Central memory CD4-positive, alpha-beta T cell (primary cell): ENCODE results near the gene CENPO.
A peak's percentile ranks its signal among the peaks of the same experiment; 100 is the strongest.

ENCODE experiments used
- DNase-seq: peaks from one replicate; pipeline ENCODE4 v3.0.0; 2022
- total RNA-seq, 3 experiments: gene quantifications; one replicate each; lab custom pipeline; 2026; lab: John Stamatoyannopoulos, UW

CENPO gene, protein sequence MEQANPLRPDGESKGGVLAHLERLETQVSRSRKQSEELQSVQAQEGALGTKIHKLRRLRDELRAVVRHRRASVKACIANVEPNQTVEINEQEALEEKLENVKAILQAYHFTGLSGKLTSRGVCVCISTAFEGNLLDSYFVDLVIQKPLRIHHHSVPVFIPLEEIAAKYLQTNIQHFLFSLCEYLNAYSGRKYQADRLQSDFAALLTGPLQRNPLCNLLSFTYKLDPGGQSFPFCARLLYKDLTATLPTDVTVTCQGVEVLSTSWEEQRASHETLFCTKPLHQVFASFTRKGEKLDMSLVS
- 7.1 to 26.9 (median 8.2) reads per million in 3 experiments for total RNA-seq

- peak; percentile 97 for DNase-seq
Observed at GRCh38 chr2:24792874-24793760, at the start of gene CENPO, which contains the start of gene PTRHD1. Gene CENPO (plus strand): TSS chr2:24793425. CDS start chr2:24793920, 495 bp downstream. Gene PTRHD1 (minus strand): TSS chr2:24793391. CDS start chr2:24793377, 14 bp downstream.

DNA sequence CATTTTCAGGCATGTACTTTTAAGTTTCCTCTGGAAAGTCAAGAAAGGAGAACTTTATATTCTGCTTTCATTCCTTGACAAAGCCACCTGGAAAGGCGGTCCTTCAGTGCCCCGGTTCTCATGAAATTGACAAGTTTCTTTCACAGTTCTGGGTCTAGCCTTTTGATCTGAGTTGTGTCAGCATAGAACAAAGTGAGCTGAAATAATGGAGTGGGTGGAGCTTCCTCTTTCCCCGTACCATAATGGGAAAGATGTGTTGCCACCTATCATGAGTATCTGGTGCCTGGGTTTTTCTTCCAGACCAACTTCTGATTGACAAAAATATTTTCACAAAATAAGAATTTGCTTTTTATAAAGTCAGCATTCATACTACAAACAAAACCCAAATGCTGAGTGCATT is 49.3 kb upstream of the CENPO start:
- DNase-seq: no peak

DNA sequence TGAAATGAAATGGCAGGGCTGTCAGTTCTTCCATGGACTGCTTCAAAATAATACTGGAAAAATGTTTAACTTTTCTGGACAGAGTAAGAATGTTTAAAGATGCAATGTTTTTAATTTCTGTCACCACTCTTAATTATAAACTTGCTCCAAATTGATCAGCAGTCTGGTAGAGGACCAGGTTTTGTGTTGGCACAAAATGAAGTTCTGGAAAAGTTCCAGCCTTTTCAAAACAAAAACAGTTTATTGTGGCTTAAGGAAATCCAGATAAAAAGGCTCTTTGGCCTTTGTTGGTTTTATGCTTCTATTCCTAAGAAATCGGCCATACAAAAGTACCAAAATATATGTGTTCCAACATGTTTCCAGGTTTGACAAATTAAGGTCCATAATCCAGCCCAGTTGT is 48.9 kb upstream of the CENPO start:
- DNase-seq: no peak

DNA sequence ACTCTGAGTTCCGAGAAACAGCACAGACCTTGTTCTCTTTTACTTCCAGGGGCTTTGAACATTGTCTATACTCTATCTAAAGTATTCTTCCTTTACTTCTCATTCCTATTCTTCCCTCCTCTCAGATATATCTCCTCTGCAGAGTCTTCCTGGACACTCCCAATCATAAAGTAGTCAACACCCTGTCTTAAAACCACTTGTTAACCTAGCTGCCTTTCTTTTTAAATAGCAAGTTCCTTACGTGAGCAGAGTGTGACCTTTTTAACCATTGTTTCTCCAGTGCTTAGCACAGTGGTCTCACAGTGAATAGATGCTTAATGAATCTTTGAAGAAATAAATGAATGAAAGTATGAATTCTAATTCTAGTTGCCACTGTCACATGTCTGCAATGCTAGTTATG is 47.4 kb upstream of the CENPO start:
- DNase-seq: no peak

DNA sequence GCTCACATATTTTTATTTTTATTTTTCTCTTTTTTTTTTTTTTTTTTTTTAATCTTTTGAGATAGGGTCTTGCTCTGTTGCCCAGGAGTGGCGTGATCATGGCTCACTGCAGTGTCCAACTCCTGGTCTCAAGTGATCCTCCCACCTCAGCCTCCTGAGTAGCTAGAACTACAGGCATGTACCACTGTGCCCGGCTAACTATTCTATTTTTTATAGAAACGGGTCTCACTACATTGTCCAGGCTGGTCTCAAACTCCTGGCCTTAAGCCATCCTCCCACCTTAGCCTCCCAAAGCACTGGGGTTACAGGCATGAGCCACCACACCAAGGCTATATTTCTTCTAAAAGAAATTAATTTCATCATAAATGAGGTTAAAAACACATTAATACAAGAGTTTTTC is 45.9 kb upstream of the CENPO start:
- no peak for DNase-seq

DNA sequence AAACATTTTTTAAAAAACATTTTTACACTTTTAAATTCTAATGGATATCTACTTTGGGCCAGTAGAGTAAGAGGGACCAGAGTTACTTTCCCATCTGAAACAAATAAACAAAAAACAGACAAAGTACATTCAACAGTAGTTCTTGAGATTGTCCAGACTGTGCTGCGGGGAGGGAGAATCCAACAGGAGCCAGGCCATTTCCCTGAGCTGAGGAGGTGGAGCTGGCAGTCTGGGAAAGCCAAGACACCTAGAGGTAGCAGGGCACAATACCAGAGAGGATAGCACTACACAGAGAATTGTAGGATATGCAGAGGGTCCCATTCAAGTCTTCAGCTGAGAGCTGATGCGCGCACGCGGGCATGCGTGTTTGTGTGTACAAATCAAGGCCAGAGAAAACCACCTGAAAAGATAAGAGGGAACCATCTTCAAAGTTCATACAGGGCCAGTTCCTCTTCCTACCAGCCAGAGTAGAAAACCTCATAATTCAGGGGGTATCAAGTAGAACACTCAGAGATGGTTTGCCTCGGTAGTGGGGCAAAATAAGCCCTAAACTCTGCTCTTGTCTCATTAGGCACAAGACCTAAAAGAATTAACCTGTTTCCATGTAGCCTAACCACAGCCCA is 44.0 kb upstream of the CENPO start:
- DNase-seq: no peak

DNA sequence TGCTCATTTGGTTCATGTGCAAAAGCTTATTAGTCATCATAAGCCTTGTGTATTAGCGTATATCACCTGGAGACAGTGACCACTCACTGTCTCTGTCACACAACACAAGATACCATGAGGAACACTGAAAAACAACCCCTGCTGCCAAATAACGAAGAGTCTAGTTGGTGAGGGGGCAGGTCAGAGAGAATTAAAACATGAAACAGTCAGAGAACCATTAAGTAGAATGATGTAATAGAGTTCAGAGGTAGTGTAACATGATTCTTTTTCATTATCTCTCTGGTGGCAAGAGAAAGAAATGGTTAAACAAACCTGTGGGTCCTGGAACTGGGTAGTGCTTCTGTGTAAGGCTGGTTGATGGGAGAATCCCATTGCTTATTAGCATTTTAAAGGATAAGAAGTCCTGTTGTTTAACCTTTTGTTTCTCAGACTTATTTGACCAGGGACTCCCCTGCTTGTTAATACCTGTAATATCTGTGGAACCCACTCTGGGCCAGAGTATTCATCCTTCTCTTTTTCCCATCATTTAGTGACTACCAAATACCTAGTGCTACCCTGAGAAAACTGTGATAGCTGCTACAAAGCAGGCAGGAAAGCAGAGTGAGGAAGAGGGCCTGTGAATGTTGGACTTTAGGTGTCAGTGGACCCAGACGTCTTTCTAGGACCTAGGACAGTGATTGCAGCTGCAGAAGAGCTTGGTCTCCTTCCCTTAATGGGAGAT is 38.1 kb upstream of the CENPO start:
- no peak for DNase-seq

GRCh38 chr2:24756789-24757188 is 36.4 kb upstream of the CENPO start:
- no peak for DNase-seq

DNA sequence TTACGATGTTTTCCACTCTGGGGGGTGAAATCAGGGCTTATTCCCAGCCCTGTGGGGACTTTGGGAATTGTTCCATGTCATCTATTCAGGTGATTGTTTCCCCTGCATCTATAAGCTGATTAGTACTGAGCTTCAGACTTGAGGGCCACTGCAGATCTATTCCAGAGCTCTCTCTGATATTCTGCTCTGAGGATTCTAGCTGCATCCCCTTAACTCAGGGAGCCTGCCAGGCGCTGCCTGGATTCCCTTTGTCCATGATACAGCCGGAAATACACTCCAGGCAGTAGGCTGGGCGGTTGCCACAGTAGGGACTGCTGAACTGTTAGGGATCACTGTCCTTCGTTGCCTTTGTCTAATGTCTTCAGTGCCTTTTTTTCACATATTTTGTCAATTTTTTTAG is 31.4 kb upstream of the CENPO start:
- DNase-seq: no peak

- no peak for DNase-seq
Observed at GRCh38 chr2:24762518-24762917, 30.7 kb upstream of the CENPO start.

GRCh38 chr2:24763843-24764242 is 29.4 kb upstream of the CENPO start:
- no peak for DNase-seq

DNA sequence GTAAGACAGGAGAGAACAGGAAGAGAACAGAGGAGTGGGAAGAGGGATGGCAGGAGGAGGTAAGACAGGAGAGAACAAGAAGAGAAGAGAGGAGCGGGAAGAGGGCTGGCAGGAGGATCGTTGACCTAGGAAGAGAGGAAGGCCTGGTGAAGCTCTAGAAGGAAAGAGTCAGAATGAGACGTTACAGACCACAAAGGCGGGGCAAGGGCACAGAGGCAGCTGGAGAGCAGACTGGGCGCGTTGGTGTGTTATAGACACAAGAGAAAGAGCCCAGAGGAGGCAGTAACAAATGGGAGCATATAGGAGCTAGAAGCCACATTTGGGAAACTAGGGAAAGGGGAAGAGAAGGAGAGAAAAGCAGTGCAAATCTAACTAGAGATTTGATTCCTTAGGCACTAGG is 26.6 kb upstream of the CENPO start:
- DNase-seq: no peak

DNA sequence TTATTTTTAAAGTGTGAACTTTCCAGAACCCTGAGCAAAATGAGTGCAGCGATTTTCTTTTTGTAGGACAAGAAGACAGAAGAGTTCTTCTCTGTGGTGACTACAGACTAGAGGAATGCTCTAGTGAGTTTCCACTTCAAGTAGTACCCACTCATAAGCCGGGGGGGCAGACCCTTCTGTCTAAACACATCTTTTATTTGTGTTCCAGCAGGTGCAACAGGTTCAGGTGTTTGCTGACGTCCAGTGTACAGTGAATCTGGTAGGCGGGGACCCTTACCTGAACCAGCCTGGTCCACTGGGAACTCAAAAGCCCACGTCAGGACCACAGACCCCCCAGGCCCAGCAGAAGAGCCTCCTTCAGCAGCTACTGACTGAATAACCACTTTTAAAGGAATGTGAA is 25.2 kb upstream of the CENPO start:
- no peak for DNase-seq

DNA sequence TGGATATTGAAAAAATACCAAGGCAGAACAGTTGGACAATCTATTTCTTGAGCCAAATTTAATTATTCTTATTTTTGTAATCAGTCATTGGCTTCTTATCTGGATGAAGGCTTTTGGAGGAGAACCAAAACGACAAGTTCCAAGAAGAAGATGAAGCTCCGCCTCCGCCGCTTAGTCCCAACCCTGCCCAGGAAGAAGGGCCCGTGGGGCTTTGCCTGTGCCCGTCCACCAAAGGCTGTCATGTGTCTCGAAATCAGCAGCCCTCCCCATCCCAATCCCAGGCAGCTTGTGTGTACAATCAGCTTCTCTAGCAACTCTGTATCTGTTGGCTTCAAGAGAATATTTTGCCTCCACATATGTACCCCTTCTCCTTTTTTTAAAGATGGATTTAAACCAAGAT is 24.6 kb upstream of the CENPO start:
- no peak for DNase-seq

DNA sequence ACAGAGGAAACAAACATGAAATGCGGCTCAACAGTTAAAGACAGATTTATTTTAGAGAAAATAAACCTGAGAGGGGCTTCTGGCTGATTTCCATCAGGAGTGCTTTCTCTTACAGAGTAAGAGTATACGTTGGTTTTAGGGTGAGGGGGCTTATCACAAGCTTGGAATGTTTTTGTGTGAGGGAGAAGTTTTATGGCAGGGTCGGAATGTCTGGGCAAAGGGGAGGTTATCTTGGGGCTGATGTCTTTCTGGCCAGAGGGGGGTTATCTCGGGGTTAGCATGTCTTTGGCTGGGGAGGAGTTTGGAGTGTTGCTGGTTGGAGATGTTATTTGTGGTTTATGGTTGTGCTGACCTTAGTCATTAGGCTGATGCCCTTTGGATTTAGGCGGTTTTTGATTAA is 22.2 kb upstream of the CENPO start:
- no peak for DNase-seq

GRCh38 chr2:24771764-24772586 is 21.2 kb upstream of the CENPO start:
- DNase-seq: no peak

GRCh38 chr2:24774373-24774772 is 18.9 kb upstream of the CENPO start:
- no peak for DNase-seq

DNA sequence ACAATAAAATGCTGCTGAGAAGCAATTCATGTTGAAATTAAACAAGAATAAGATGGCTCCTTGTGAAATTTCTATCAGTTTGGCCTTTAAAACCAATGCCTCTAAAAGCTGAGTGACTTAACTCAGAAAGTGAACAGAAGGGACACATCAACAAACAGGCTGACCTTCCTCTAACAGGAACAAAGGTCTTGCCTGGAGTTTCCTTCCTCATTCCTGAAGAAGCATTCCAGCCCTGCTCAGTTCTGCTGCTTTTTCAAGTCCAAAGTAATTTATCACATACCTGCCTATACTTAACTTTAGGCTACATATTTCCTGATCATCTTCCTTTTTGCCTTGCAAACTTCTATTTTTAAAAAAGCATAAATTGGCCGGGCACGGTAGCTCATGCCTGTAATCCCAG is 14.1 kb upstream of the CENPO start:
- DNase-seq: no peak

DNA sequence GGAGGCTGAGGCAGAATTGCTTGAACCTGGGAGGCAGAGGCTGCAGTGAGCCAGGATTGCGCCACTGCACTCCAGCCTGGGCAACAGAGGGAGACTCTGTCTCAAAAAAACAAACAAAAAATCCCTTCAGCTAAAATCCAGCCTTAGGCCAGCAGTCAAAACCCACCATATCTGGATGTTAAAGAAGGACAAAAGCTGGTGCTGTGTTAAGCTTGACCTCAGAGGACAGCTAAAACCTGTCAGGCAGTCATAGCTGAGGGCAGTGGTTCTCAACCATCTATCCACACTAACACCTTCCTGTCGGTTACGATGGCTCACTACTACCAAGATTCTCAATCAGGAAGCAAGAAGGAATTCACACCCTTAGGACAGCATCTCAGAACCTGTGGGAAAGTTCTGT is 9.6 kb upstream of the CENPO start:
- DNase-seq: no peak

DNA sequence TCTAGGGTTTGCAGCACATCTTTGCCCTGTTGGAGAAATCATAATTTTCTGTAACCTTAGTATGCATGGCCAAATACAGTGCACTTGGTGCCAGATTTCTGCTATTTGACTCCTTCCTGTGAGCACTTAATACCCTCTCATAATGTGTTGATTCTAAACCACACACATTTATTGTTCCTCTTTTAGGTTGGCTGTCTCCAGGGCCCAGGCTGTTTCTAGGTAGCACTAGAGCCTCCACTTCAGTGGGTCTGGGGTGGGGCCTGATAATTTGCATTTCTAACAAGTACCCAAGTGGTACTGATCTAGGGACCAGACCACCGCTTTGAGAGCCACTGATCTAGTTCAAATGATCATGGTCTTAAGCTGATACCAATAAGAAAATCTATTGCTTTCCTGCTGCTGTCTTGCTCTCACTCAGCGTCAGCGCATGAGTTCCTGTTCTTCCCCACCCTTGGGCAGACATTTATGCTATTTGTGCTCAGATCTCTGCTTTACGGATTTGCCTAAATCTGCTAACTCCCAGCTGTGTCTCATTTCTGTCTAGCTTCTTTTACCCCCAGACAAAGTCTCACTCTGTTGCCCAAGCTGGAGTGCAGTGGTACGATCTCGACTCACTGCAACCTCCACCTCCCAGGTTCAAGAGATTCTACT is 7.4 kb upstream of the CENPO start:
- DNase-seq: no peak

- no peak for DNase-seq
Observed at GRCh38 chr2:24787532-24787931, 5.7 kb upstream of the CENPO start.
